Caco-2 (cell line): ENCODE results near the gene SMARCA2. TPM values are rescaled to one million over a fixed set of nuclear protein-coding genes. Genes with fewer than 3 reads are reported as not detected.

Experiments
- BruUV-seq: library from RNA; stranded (reverse); fragments of 400-500 nt; replicated peaks from 2 replicates; lab custom pipeline; 2021; lab: Mats Ljungman, UMichigan
- CTCF ChIA-PET: fragments of 300-600 bp; sonication (Branson Sonifier 250); formaldehyde crosslinking; loops from one replicate; lab custom pipeline; 2022; ENCODE audit warnings: antibody characterized with exemption; lab: Charles Lee
- POLR2A ChIA-PET: fragments of 300-600 bp; sonication (Branson Sonifier 250); formaldehyde crosslinking; loops from one replicate; lab custom pipeline; 2022; ENCODE audit warnings: antibody characterized with exemption; lab: Charles Lee
- DNase-seq, 2 experiments: peaks; one replicate each; pipeline versions ENCODE4 v3.0.0 to v3.0.0-alpha.2; 2020 to 2022
- H3K27me3 ChIP-seq: replicated peaks from 2 replicates; pipeline ENCODE4 v1.6.0; 2011; ENCODE audit warnings: low read length; ENCODE audit not compliant: control insufficient read depth, insufficient read depth
- H3K36me3 ChIP-seq: 2 replicates; pipeline ENCODE4 v1.5.1; 2011; ENCODE audit warnings: low read length; ENCODE audit not compliant: control insufficient read depth, insufficient read depth
- H3K4me1 ChIP-seq: fragments of 250-450 bp; sonication (Bioruptor Pico); 2 replicates; pipeline ENCODE4 v1.5.1; 2020; ENCODE audit warnings: mild to moderate bottlenecking
- H3K4me3 ChIP-seq: 2 replicates; pipeline ENCODE4 v1.5.1; 2011; ENCODE audit warnings: low read depth, mild to moderate bottlenecking, control low read depth, low read length
- H3K9me3 ChIP-seq: fragments of 250-450 bp; sonication (Bioruptor Pico); 2 replicates; pipeline ENCODE4 v1.5.1; 2020; ENCODE audit warnings: mild to moderate bottlenecking, moderate library complexity
- H3K27ac Mint-ChIP-seq: one replicate; pipeline ENCODE4 v1.8.0; 2022; ENCODE audit warnings: mixed read lengths; ENCODE audit not compliant: unreplicated experiment
- H3K27me3 Mint-ChIP-seq: one replicate; pipeline ENCODE4 v1.8.0; 2022; ENCODE audit warnings: mixed read lengths; ENCODE audit not compliant: insufficient read depth, unreplicated experiment
- H3K36me3 Mint-ChIP-seq: one replicate; pipeline ENCODE4 v1.8.0; 2022; ENCODE audit warnings: mild to moderate bottlenecking, mixed read lengths; ENCODE audit not compliant: insufficient read depth, unreplicated experiment
- H3K4me1 Mint-ChIP-seq: one replicate; pipeline ENCODE4 v1.8.0; 2022; ENCODE audit warnings: low read depth, mixed read lengths; ENCODE audit not compliant: unreplicated experiment
- H3K4me3 Mint-ChIP-seq: one replicate; pipeline ENCODE4 v1.8.0; 2022; ENCODE audit warnings: mild to moderate bottlenecking, moderate library complexity, mixed read lengths; ENCODE audit not compliant: unreplicated experiment
- H3K9me3 Mint-ChIP-seq: one replicate; pipeline ENCODE4 v1.8.0; 2022; ENCODE audit warnings: mixed read lengths; ENCODE audit not compliant: unreplicated experiment
- CTCF ChIP-seq, 2 experiments: fragments of 200-600 bp in 1 of 2; IDR thresholded peaks; 1 replicate in 1 of 2; 2 replicates in 1 of 2; pipeline versions ENCODE4 v1.5.1 to v1.8.0; 2011 to 2022; ENCODE audit warnings: antibody characterized with exemption in 1 of 2, control low read depth in 1 of 2, inconsistent platforms in 1 of 2, low read depth in 1 of 2, low read length in 1 of 2, mild to moderate bottlenecking in 1 of 2, moderate library complexity in 1 of 2; ENCODE audit not compliant: insufficient read depth in 1 of 2, severe bottlenecking in 1 of 2, unreplicated experiment in 1 of 2
- intact Hi-C: fragments of 100-400 bp; cut with micrococcal nuclease; formaldehyde crosslinking; loops from one replicate; pipeline ENCODE4 v1.10.0; 2022; ENCODE audit not compliant: unreplicated experiment
- total RNA-seq: library from RNA; stranded (reverse); gene quantifications from 2 replicates; pipeline ENCODE4 v1.2.3, GENCODE V29; 2022

Gene SMARCA2
- total RNA-seq, 1 experiment from 2014 or later = 13.5 TPM

DNA sequence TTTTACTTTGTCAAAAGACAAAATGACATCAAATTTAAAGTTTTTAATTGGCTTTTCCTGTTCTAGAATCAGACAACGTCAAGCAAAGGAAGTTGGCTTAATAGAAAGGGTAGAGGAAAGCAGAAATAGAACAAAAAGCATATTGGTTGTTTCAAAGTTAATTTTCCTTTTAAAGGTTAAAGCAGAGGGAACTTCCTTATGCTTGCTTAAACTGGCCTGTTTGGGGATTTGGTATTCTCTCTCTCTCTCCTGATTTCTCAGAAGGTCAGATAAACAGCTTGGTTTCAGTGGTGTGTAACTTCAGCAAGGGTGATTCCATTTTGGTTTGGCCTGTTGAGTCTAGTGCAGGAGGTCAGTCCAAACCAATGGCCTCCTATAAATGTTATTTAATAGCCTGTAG is 127.1 kb downstream of the SMARCA2 start:
- Mint-ChIP-seq H3K4me1 (no peaks in the 10 kb centered on the region), H3K36me3 (no peaks in the 10 kb centered on the region), H3K4me3 (no peak overlapping the region), H3K27ac (no peak overlapping the region), H3K27me3 (peaks cover 12% of the 10 kb centered on the region), H3K9me3 (no peaks in the 10 kb centered on the region)
- Histone ChIP-seq H3K27me3 (no peaks in the 10 kb centered on the region), H3K36me3 (no peaks in the 10 kb centered on the region), H3K9me3 (no peaks in the 10 kb centered on the region), H3K4me1 (no peaks in the 10 kb centered on the region), H3K4me3 (no peak overlapping the region)
- ChIA-PET CTCF (no interaction called here), POLR2A (no interaction called here)
- no TSS peak for BruUV-seq
- intact Hi-C loops = no loop called here
- no peak for DNase-seq
- TF ChIP-seq CTCF (IDR thresholded peaks at IDR 0.05; ENCODE audit: insufficient read depth in 1 of 2, low read depth in 1 of 2, low read length in 1 of 2, severe bottlenecking in 1 of 2, unreplicated experiment in 1 of 2) = no peak

GRCh38 chr9:2144619-2145018 is 129.5 kb downstream of the SMARCA2 start:
- no peak overlapping the region for H3K4me3 Mint-ChIP-seq

GRCh38 chr9:2145746-2146145 is 130.6 kb downstream of the SMARCA2 start:
- CTCF ChIA-PET = no interaction called here
- H3K9me3 Mint-ChIP-seq = no peaks in the 10 kb centered on the region
- no peak overlapping the region for H3K4me3 Mint-ChIP-seq
- BruUV-seq = no TSS peak
- TF ChIP-seq CTCF (IDR thresholded peaks at IDR 0.05; ENCODE audit: insufficient read depth in 1 of 2, low read depth in 1 of 2, low read length in 1 of 2, severe bottlenecking in 1 of 2, unreplicated experiment in 1 of 2) = no peak
- H3K36me3 Mint-ChIP-seq = no peaks in the 10 kb centered on the region
- no peaks in the 10 kb centered on the region for H3K4me1 Mint-ChIP-seq
- POLR2A ChIA-PET = no interaction called here
- intact Hi-C loops = loop anchor here (1.0 kb wide), 1 partner anchor 34 kb away; no protein-coding TSS in a partner anchor
- Histone ChIP-seq H3K27me3 (no peaks in the 10 kb centered on the region), H3K9me3 (no peaks in the 10 kb centered on the region), H3K36me3 (no peaks in the 10 kb centered on the region), H3K4me3 (no peak overlapping the region), H3K4me1 (no peaks in the 10 kb centered on the region)
- peaks cover 10% of the 10 kb centered on the region for H3K27me3 Mint-ChIP-seq
- no peak for DNase-seq
- no peak overlapping the region for H3K27ac Mint-ChIP-seq

More at GRCh38 chr9:2144619-2145018, 129.5 kb downstream of the SMARCA2 start:
- TF ChIP-seq CTCF (IDR thresholded peaks at IDR 0.05; ENCODE audit: insufficient read depth in 1 of 2, low read depth in 1 of 2, low read length in 1 of 2, severe bottlenecking in 1 of 2, unreplicated experiment in 1 of 2) = no peak
- no peak for DNase-seq
- H3K27me3 Mint-ChIP-seq = peaks cover 10% of the 10 kb centered on the region
- Histone ChIP-seq H3K27me3 (no peaks in the 10 kb centered on the region), H3K4me3 (no peak overlapping the region), H3K36me3 (no peaks in the 10 kb centered on the region), H3K4me1 (no peaks in the 10 kb centered on the region), H3K9me3 (no peaks in the 10 kb centered on the region)
- no peaks in the 10 kb centered on the region for H3K4me1 Mint-ChIP-seq
- no peak overlapping the region for H3K27ac Mint-ChIP-seq
- BruUV-seq = no TSS peak
- no peaks in the 10 kb centered on the region for H3K9me3 Mint-ChIP-seq
- H3K36me3 Mint-ChIP-seq = no peaks in the 10 kb centered on the region
- ChIA-PET CTCF (no interaction called here), POLR2A (no interaction called here)
- intact Hi-C loops = no loop called here
